ENCODE data around the gene DACT2. TPM values are rescaled to one million over a fixed set of nuclear protein-coding genes. Genes with fewer than 3 reads are reported as not detected.
"Not testable (repeated sequence)": the region's sequence is repeated elsewhere in the genome, so short reads cannot be mapped to it uniquely, and the experiment has no call there.

The DACT2 gene
- total RNA-seq, 1 experiment from 2014 or later, result not detected

- no peaks in the 10 kb centered on the region for H3K27me3 ChIP-seq (ENCODE audit: low read length)
- H2AFZ ChIP-seq (ENCODE audit: low read length), result no peak overlapping the region
- no peak for DNase-seq
- no peaks in the 10 kb centered on the region for H3K36me3 ChIP-seq (ENCODE audit: insufficient read depth, low read length)
- no peak overlapping the region for H3K4me2 ChIP-seq (ENCODE audit: low read depth, low read length, poor library complexity, severe bottlenecking)
- H3K9me2 ChIP-seq (replicated peaks; ENCODE audit: insufficient read depth, low read length), result no peaks in the 10 kb centered on the region
- H3K27ac ChIP-seq (ENCODE audit: low read length), result no peak overlapping the region
- H3K4me3 ChIP-seq (ENCODE audit: low read length), result no peak overlapping the region
- no peaks in the 10 kb centered on the region for H3K4me1 ChIP-seq (ENCODE audit: low read length)
- H4K20me1 ChIP-seq (ENCODE audit: insufficient read depth, low read depth, low read length), result no peaks in the 10 kb centered on the region
- no peaks in the 10 kb centered on the region; the same call in 1 of the 2 replicates for H3K9me3 ChIP-seq (ENCODE audit: low read length)
- H3K9ac ChIP-seq (ENCODE audit: low read length), result no peak overlapping the region
- no peaks in the 10 kb centered on the region for H3K79me2 ChIP-seq (ENCODE audit: low read length)
These were observed 44.5 kb upstream of the DACT2 start for GRCh38 chr6:168363811-168364792.

- H3K27me3 ChIP-seq (ENCODE audit: low read length), result no peaks in the 10 kb centered on the region
- no peaks in the 10 kb centered on the region for H4K20me1 ChIP-seq (ENCODE audit: insufficient read depth, low read depth, low read length)
- no peaks in the 10 kb centered on the region for H3K36me3 ChIP-seq (ENCODE audit: insufficient read depth, low read length)
- no peaks in the 10 kb centered on the region; the same call in 1 of the 2 replicates for H3K9me3 ChIP-seq (ENCODE audit: low read length)
- H3K4me3 ChIP-seq (ENCODE audit: low read length), result no peak overlapping the region
- DNase-seq, result no peak
- no peak overlapping the region for H3K27ac ChIP-seq (ENCODE audit: low read length)
- no peaks in the 10 kb centered on the region for H3K79me2 ChIP-seq (ENCODE audit: low read length)
- H3K9ac ChIP-seq (ENCODE audit: low read length), result no peak overlapping the region
- no peak overlapping the region for H2AFZ ChIP-seq (ENCODE audit: low read length)
- H3K9me2 ChIP-seq (replicated peaks; ENCODE audit: insufficient read depth, low read length), result no peaks in the 10 kb centered on the region
- no peaks in the 10 kb centered on the region for H3K4me1 ChIP-seq (ENCODE audit: low read length)
- H3K4me2 ChIP-seq (ENCODE audit: low read depth, low read length, poor library complexity, severe bottlenecking), result no peak overlapping the region
These were observed 43.7 kb upstream of the DACT2 start for GRCh38 chr6:168363302-168363701.

DNA sequence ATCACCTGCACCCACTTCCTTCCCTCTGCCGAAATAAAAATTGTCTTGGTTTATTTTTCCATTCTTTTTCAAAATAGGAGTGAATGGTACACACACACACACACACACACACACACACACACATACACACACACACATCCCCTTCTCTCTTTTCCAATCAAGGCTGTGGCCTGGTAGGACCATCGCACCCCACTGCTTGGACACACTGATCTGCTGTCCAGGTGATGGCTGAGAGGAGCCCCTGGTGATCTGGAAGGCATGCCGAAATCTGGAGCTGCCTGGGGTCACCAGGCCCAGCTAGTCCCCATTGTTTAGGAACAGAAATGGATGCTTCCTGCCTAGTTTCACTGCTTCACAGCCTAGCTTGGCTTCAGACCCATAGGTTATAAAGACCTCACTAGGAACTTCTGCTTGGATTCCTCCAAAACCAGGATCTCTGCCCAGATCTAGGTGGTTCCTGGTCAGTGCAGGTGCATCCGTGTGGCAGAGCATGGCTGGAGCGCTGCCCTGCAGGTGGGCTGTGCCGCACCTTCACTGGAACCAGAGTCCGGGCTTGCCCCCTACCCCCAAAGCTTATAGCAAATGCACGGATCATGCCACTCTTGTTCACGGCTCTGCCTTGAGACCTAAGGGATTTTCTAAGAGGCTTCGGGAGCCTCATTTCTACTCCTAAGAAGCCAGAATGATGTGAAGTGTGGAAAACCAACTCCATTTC lies 42.9 kb upstream of the DACT2 start:
- no peak for DNase-seq
- H3K27ac ChIP-seq (ENCODE audit: low read length), result no peak overlapping the region
- no peak overlapping the region for H2AFZ ChIP-seq (ENCODE audit: low read length)
- no peaks in the 10 kb centered on the region for H4K20me1 ChIP-seq (ENCODE audit: insufficient read depth, low read depth, low read length)
- H3K36me3 ChIP-seq (ENCODE audit: insufficient read depth, low read length), result no peaks in the 10 kb centered on the region
- no peaks in the 10 kb centered on the region for H3K4me1 ChIP-seq (ENCODE audit: low read length)
- no peaks in the 10 kb centered on the region; the same call in 1 of the 2 replicates for H3K9me3 ChIP-seq (ENCODE audit: low read length)
- H3K79me2 ChIP-seq (ENCODE audit: low read length), result no peaks in the 10 kb centered on the region
- no peaks in the 10 kb centered on the region for H3K9me2 ChIP-seq (replicated peaks; ENCODE audit: insufficient read depth, low read length)
- no peak overlapping the region for H3K9ac ChIP-seq (ENCODE audit: low read length)
- no peaks in the 10 kb centered on the region for H3K27me3 ChIP-seq (ENCODE audit: low read length)
- H3K4me3 ChIP-seq (ENCODE audit: low read length), result no peak overlapping the region
- no peak overlapping the region for H3K4me2 ChIP-seq (ENCODE audit: low read depth, low read length, poor library complexity, severe bottlenecking)

- no peaks in the 10 kb centered on the region for H3K27me3 ChIP-seq (ENCODE audit: low read length)
- H3K9me3 ChIP-seq (ENCODE audit: low read length), result no peaks in the 10 kb centered on the region; the same call in 1 of the 2 replicates
- H3K79me2 ChIP-seq (ENCODE audit: low read length), result no peaks in the 10 kb centered on the region
- H3K27ac ChIP-seq (ENCODE audit: low read length), result no peak overlapping the region
- no peak overlapping the region for H3K4me3 ChIP-seq (ENCODE audit: low read length)
- no peak overlapping the region for H3K4me2 ChIP-seq (ENCODE audit: low read depth, low read length, poor library complexity, severe bottlenecking)
- no peak overlapping the region for H2AFZ ChIP-seq (ENCODE audit: low read length)
- no peaks in the 10 kb centered on the region for H4K20me1 ChIP-seq (ENCODE audit: insufficient read depth, low read depth, low read length)
- H3K9ac ChIP-seq (ENCODE audit: low read length), result no peak overlapping the region
- H3K9me2 ChIP-seq (replicated peaks; ENCODE audit: insufficient read depth, low read length), result no peaks in the 10 kb centered on the region
- H3K36me3 ChIP-seq (ENCODE audit: insufficient read depth, low read length), result no peaks in the 10 kb centered on the region
- no peaks in the 10 kb centered on the region for H3K4me1 ChIP-seq (ENCODE audit: low read length)
- no peak for DNase-seq
These were observed 42.2 kb upstream of the DACT2 start for GRCh38 chr6:168361766-168362165.

DNA sequence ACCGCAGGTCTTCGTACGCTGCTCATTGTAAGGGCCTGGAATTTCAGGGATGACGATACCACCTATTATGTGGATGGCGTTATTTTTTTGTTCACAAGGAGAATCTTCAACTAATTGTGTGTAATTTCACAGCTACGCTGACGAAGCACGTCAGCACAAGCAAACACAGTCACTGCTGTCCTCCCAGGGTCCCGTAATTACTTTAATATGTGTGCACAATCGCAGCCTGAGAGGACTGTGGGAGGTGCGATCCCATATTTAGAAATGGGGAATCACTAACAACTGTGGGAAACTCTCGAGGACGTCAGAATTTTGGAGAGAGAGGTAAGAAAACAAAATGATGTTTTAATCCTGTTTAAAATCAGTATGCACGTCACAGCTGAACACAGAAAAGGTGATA lies 40.2 kb upstream of the DACT2 start:
- no peaks in the 10 kb centered on the region for H3K9me2 ChIP-seq (replicated peaks; ENCODE audit: insufficient read depth, low read length)
- no peak overlapping the region for H3K9ac ChIP-seq (ENCODE audit: low read length)
- H3K9me3 ChIP-seq (ENCODE audit: low read length), result no peaks in the 10 kb centered on the region; the same call in 1 of the 2 replicates
- no peak overlapping the region for H2AFZ ChIP-seq (ENCODE audit: low read length)
- H3K36me3 ChIP-seq (ENCODE audit: insufficient read depth, low read length), result no peaks in the 10 kb centered on the region
- H3K79me2 ChIP-seq (ENCODE audit: low read length), result no peaks in the 10 kb centered on the region
- H3K27me3 ChIP-seq (ENCODE audit: low read length), result no peaks in the 10 kb centered on the region
- H3K4me2 ChIP-seq (ENCODE audit: low read depth, low read length, poor library complexity, severe bottlenecking), result no peak overlapping the region
- no peak for DNase-seq
- H3K27ac ChIP-seq (ENCODE audit: low read length), result no peak overlapping the region
- H3K4me1 ChIP-seq (ENCODE audit: low read length), result no peaks in the 10 kb centered on the region
- H4K20me1 ChIP-seq (ENCODE audit: insufficient read depth, low read depth, low read length), result no peaks in the 10 kb centered on the region
- no peak overlapping the region for H3K4me3 ChIP-seq (ENCODE audit: low read length)

DNA sequence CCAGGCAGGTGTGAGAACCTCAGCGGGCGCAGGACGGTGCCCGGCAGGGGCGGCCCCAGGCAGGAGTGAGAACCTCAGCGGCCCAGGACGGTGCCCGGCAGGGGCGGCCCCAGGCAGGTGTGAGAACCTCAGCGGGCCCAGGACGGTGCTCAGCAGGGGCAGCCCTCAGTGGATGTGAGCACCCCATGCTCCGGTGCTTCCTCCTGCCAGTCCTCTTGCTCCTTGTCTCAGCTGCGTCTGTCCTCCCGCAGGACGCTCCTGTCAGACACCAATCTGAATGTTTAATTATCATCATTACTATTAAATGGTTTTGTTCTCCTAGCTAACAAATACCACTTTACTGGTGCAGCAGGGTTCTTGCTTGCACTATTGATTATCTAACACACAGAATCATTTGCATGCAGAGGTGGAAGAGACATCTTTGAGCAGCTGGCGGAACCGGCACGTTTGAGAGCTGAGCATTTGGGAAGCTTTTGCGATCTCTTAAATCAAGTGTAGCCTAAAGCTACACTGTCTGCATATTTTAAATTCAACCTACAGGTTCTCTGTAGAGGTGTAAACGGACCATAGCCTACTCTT lies 39.4 kb upstream of the DACT2 start:
- H3K36me3 ChIP-seq (ENCODE audit: insufficient read depth, low read length), result no peaks in the 10 kb centered on the region

DNA sequence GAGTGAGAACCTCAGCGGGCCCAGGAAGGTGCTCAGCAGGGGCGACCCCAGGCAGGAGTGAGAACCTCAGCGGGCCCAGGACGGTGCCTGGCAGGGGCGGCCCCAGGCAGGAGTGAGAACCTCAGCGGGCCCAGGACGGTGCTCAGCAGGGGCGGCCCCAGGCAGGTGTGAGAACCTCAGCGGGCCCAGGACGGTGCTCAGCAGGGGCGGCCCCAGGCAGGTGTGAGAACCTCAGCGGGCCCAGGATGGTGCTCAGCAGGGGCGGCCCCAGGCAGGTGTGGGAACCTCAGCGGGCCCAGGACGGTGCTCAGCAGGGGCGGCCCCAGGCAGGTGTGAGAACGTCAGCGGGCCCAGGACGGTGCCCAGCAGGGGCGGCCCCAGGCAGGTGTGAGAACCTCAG lies 37.3 kb upstream of the DACT2 start:
- not testable (repeated sequence) for H3K9me2 ChIP-seq (replicated peaks; ENCODE audit: insufficient read depth, low read length); H3K9me3 ChIP-seq (ENCODE audit: low read length); H3K4me2 ChIP-seq (ENCODE audit: low read depth, low read length, poor library complexity, severe bottlenecking); H3K79me2 ChIP-seq (ENCODE audit: low read length); H3K4me3 ChIP-seq (ENCODE audit: low read length); H2AFZ ChIP-seq (ENCODE audit: low read length); H3K27me3 ChIP-seq (ENCODE audit: low read length); H3K4me1 ChIP-seq (ENCODE audit: low read length); H4K20me1 ChIP-seq (ENCODE audit: insufficient read depth, low read depth, low read length); DNase-seq; H3K36me3 ChIP-seq (ENCODE audit: insufficient read depth, low read length); H3K27ac ChIP-seq (ENCODE audit: low read length); H3K9ac ChIP-seq (ENCODE audit: low read length)

More for the DNA sequence above, 39.4 kb upstream of the DACT2 start:
- no peaks in the 10 kb centered on the region for H3K9me2 ChIP-seq (replicated peaks; ENCODE audit: insufficient read depth, low read length)
- DNase-seq, result no peak
- H3K9ac ChIP-seq (ENCODE audit: low read length), result no peak overlapping the region
- no peaks in the 10 kb centered on the region; the same call in 1 of the 2 replicates for H3K9me3 ChIP-seq (ENCODE audit: low read length)
- no peak overlapping the region for H3K4me2 ChIP-seq (ENCODE audit: low read depth, low read length, poor library complexity, severe bottlenecking)
- no peak overlapping the region for H3K4me3 ChIP-seq (ENCODE audit: low read length)
- H3K27ac ChIP-seq (ENCODE audit: low read length), result no peak overlapping the region
- no peaks in the 10 kb centered on the region for H3K27me3 ChIP-seq (ENCODE audit: low read length)
- no peak overlapping the region for H2AFZ ChIP-seq (ENCODE audit: low read length)
- H4K20me1 ChIP-seq (ENCODE audit: insufficient read depth, low read depth, low read length), result no peaks in the 10 kb centered on the region
- no peaks in the 10 kb centered on the region for H3K4me1 ChIP-seq (ENCODE audit: low read length)
- no peaks in the 10 kb centered on the region for H3K79me2 ChIP-seq (ENCODE audit: low read length)
